HepG2 (cell line): ENCODE measurements around the gene GPR15LG.

Experiments used
- MAFG ChIP-seq: sonication (generic); formaldehyde crosslinking; IDR thresholded peaks from 2 replicates; pipeline ENCODE4 v1.5.1; 2020; ENCODE audit warnings: mild to moderate bottlenecking, missing genetic modification reagents
- NFATC3 ChIP-seq: sonication (generic); formaldehyde crosslinking; IDR thresholded peaks from 2 replicates; pipeline ENCODE4 v1.5.1; 2020; ENCODE audit warnings: mild to moderate bottlenecking, missing genetic modification reagents
- TEAD3 ChIP-seq: optimal IDR thresholded peaks from 2 replicates; pipeline ENCODE3; 2016; ENCODE audit warnings: borderline replicate concordance

GRCh38 chr10:84184517-84184916 is 10.9 kb downstream of the GPR15LG start:
- no peak for TF ChIP-seq NFATC3 (CRISPR knock-in tag)
- TF ChIP-seq TEAD3 (CRISPR knock-in tag): no peak
- TF ChIP-seq MAFG (CRISPR knock-in tag): no peak
